RWPE1 (cell line): ENCODE data around the gene CCDC159.

ENCODE experiments used
- CTCF ChIA-PET: fragments of 350-600 bp; sonication (Branson Sonifier 250); formaldehyde crosslinking; extraction: SDS; loops from one replicate; lab custom pipeline; 2021; lab: Yijun Ruan, JAX
- POLR2A ChIA-PET: fragments of 400-600 bp; formaldehyde crosslinking; extraction: SDS; loops from one replicate; lab custom pipeline; 2020; ENCODE audit warnings: antibody characterized with exemption; ENCODE audit not compliant: low non-redundant PET; lab: Yijun Ruan, JAX
- DNase-seq: peaks from one replicate; pipeline ENCODE4 v3.0.0; 2012; ENCODE audit warnings: low spot score
- H3K27ac ChIP-seq: fragments of 450-650 bp; 2 replicates; pipeline ENCODE4 v1.5.1; 2017
- CTCF ChIP-seq: fragments of 450-650 bp; conservative IDR thresholded peaks from 2 replicates; pipeline ENCODE4 v1.5.1; 2017; ENCODE audit warnings: low read depth, mild to moderate bottlenecking

CCDC159 gene

GRCh38 chr19:11383706-11384048, 37.4 kb downstream of the CCDC159 start:
- no peak for DNase-seq
- no peak for TF ChIP-seq CTCF
- ChIA-PET CTCF (interaction anchor here (0.6 to 1.8 kb wide), 5 partner anchors 39 to 99 kb away, joined by 3 to 11 read pairs (median 4); partner anchors contain the start of gene ELAVL3), POLR2A (interaction anchor here (2.1 kb wide), 1 partner anchor 99 kb away, joined by 10 read pairs; no protein-coding TSS in a partner anchor)
- peak overlapping the region; percentile 56 for H3K27ac ChIP-seq

- no peak for DNase-seq
- ChIA-PET CTCF (interaction anchor here (0.6 to 0.7 kb wide), 2 partner anchors 536 to 1347 kb away, joined by 3 read pairs; partner anchors contain the start of gene C19orf38), POLR2A (interaction anchor here (0.7 kb wide), 1 partner anchor 520 kb away, joined by 10 read pairs; no protein-coding TSS in a partner anchor)
- peak overlapping the region; percentile 28 for H3K27ac ChIP-seq
- TF ChIP-seq CTCF, result no peak
Measured at GRCh38 chr19:11384778-11385129, 38.4 kb downstream of the CCDC159 start.

- CTCF ChIA-PET, result interaction anchor here (0.6 kb wide), 2 partner anchors 141 to 217 kb away, joined by 3 read pairs; no protein-coding TSS in a partner anchor
- POLR2A ChIA-PET, result no interaction called here
- DNase-seq, result no peak
- TF ChIP-seq CTCF, result no peak
- H3K27ac ChIP-seq, result no peak overlapping the region
Measured at GRCh38 chr19:11387162-11388034, 41.1 kb downstream of the CCDC159 start.

- POLR2A ChIA-PET, result no interaction called here
Measured at GRCh38 chr19:11390359-11390758, 44.0 kb downstream of the CCDC159 start.

GRCh38 chr19:11390933-11391680, 44.8 kb downstream of the CCDC159 start:
- ChIA-PET CTCF (interaction anchor here (0.6 to 1.8 kb wide), 3 partner anchors 9 to 10 kb away, joined by 4 to 9 read pairs (median 4); no protein-coding TSS in a partner anchor), POLR2A (no interaction called here)
- TF ChIP-seq CTCF, result no peak
- H3K27ac ChIP-seq, result no peak overlapping the region
- DNase-seq, result no peak

More at GRCh38 chr19:11390359-11390758, 44.0 kb downstream of the CCDC159 start:
- no peak for TF ChIP-seq CTCF
- no peak for DNase-seq
- no peak overlapping the region for H3K27ac ChIP-seq
- CTCF ChIA-PET, result interaction anchor here (1.0 to 1.8 kb wide), 2 partner anchors 8 to 9 kb away, joined by 4 to 9 read pairs; no protein-coding TSS in a partner anchor

GRCh38 chr19:11397089-11397610, 50.8 kb downstream of the CCDC159 start:
- DNase-seq, result no peak
- no peak for TF ChIP-seq CTCF
- POLR2A ChIA-PET, result no interaction called here
- CTCF ChIA-PET, result interaction anchor here (1.4 kb wide), 1 partner anchor 14 kb away, joined by 4 read pairs; no protein-coding TSS in a partner anchor
- H3K27ac ChIP-seq, result no peak overlapping the region
